HG02759 (cell line): Measurements from ENCODE around the gene NXPH3.
"Not testable (repeated sequence)": the region's sequence is repeated elsewhere in the genome, so short reads cannot be mapped to it uniquely, and the experiment has no call there.

Experiments used
- ATAC-seq: cut with Tn5 transposase; IDR thresholded peaks from one replicate; pipeline ENCODE4 v1.9.1; 2021; ENCODE audit warnings: mild to moderate bottlenecking, moderate library complexity; ENCODE audit not compliant: unreplicated experiment

Gene NXPH3

GRCh38 chr17:49575679-49576087 is at the start of gene NXPH3:
Gene NXPH3 (plus strand): TSS chr17:49575871. CDS start chr17:49576220, 349 bp downstream.
- ATAC-seq: no peak

GRCh38 chr17:49527927-49528651 is 47.6 kb upstream of the NXPH3 start:
- ATAC-seq: no peak

- no peak for ATAC-seq
Measured at GRCh38 chr17:49528966-49529365, 46.7 kb upstream of the NXPH3 start.

- ATAC-seq: no peak
Measured at GRCh38 chr17:49530118-49530517, 45.6 kb upstream of the NXPH3 start.

GRCh38 chr17:49543860-49544259 is 31.8 kb upstream of the NXPH3 start:
- no peak for ATAC-seq

- ATAC-seq: no peak
Measured at GRCh38 chr17:49545007-49545660, 30.5 kb upstream of the NXPH3 start.

GRCh38 chr17:49545806-49546545 is 29.7 kb upstream of the NXPH3 start:
- no peak for ATAC-seq

GRCh38 chr17:49546546-49547535 is 28.8 kb upstream of the NXPH3 start:
- ATAC-seq: no peak

GRCh38 chr17:49547566-49547965 is 28.1 kb upstream of the NXPH3 start:
- no peak for ATAC-seq

- ATAC-seq: no peak
Measured at GRCh38 chr17:49548051-49548505, 27.6 kb upstream of the NXPH3 start.

- no peak for ATAC-seq
Measured at GRCh38 chr17:49548506-49549310, 27.0 kb upstream of the NXPH3 start.

- no peak for ATAC-seq
Measured at GRCh38 chr17:49549311-49549605, 26.4 kb upstream of the NXPH3 start.

- ATAC-seq: no peak
Measured at GRCh38 chr17:49549691-49550678, 25.7 kb upstream of the NXPH3 start.

- not testable (repeated sequence) for ATAC-seq
Measured at GRCh38 chr17:49550764-49551163, 24.9 kb upstream of the NXPH3 start.

- ATAC-seq: no peak
Measured at GRCh38 chr17:49551221-49552069, 24.2 kb upstream of the NXPH3 start.

- ATAC-seq: no peak
Measured at GRCh38 chr17:49552070-49552751, 23.5 kb upstream of the NXPH3 start.

GRCh38 chr17:49553676-49554335 is 21.9 kb upstream of the NXPH3 start:
- no peak for ATAC-seq
